Activated CD8-positive, alpha-beta memory T cell treated with anti-CD3 and anti-CD28 coated beads for 1 hour (primary cell): ENCODE data around the gene ETV7.

ENCODE experiments used
- DNase-seq, 2 donors: peaks; one replicate each; pipeline ENCODE4 v3.0.0-alpha.2; 2020; ENCODE audit warnings: low read depth in 1 of 2; ENCODE audit errors: extremely low read depth in 1 of 2

The ETV7 gene

GRCh38 chr6:36384095-36384494 is 3.4 kb downstream of the ETV7 start:
- DNase-seq, result no peak

GRCh38 chr6:36383606-36384005 is 3.9 kb downstream of the ETV7 start:
- DNase-seq, result no peak

- no peak for DNase-seq
Observed at GRCh38 chr6:36382976-36383375, 4.5 kb downstream of the ETV7 start.

GRCh38 chr6:36381502-36382389 is 5.7 kb downstream of the ETV7 start:
- DNase-seq, result no peak

GRCh38 chr6:36380166-36380565 is 7.3 kb downstream of the ETV7 start:
- DNase-seq, result no peak

- DNase-seq, result no peak
Observed at GRCh38 chr6:36378936-36379335, 8.5 kb downstream of the ETV7 start.

GRCh38 chr6:36378243-36378920 is 9.1 kb downstream of the ETV7 start:
- DNase-seq, result no peak

- DNase-seq, result no peak
Observed at GRCh38 chr6:36377594-36377993, 9.9 kb downstream of the ETV7 start.

GRCh38 chr6:36376742-36377141 is 10.7 kb downstream of the ETV7 start:
- no peak for DNase-seq

- DNase-seq, result no peak
Observed at GRCh38 chr6:36376183-36376582, 11.3 kb downstream of the ETV7 start.

GRCh38 chr6:36375644-36376155 is 11.8 kb downstream of the ETV7 start:
- no peak for DNase-seq

GRCh38 chr6:36374972-36375371 is 12.5 kb downstream of the ETV7 start:
- DNase-seq, result no peak

- no peak for DNase-seq
Observed at GRCh38 chr6:36374194-36374593, 13.3 kb downstream of the ETV7 start.

- no peak for DNase-seq
Observed at GRCh38 chr6:36373368-36374019, 14.0 kb downstream of the ETV7 start.

GRCh38 chr6:36372088-36372487 is 15.4 kb downstream of the ETV7 start:
- no peak for DNase-seq

GRCh38 chr6:36371211-36371610 is 16.3 kb downstream of the ETV7 start:
- no peak for DNase-seq

GRCh38 chr6:36370638-36371037 is 16.8 kb downstream of the ETV7 start:
- no peak for DNase-seq

GRCh38 chr6:36368921-36369865 is 18.3 kb downstream of the ETV7 start:
- no peak for DNase-seq

- DNase-seq, result no peak
Observed at GRCh38 chr6:36368421-36368820, 19.0 kb downstream of the ETV7 start.

GRCh38 chr6:36367743-36368142 is 19.7 kb downstream of the ETV7 start:
- DNase-seq, result no peak
